Activated CD4-positive, alpha-beta T cell treated with anti-CD3 and anti-CD28 coated beads for 4 hours (primary cell): ENCODE measurements around the gene BMI1.
A peak's percentile ranks its signal among the peaks of the same experiment; 100 is the strongest.

Experiments used
- DNase-seq, 2 donors: peaks; one replicate each; pipeline ENCODE4 v3.0.0-alpha.2; 2020

BMI1 gene

DNA sequence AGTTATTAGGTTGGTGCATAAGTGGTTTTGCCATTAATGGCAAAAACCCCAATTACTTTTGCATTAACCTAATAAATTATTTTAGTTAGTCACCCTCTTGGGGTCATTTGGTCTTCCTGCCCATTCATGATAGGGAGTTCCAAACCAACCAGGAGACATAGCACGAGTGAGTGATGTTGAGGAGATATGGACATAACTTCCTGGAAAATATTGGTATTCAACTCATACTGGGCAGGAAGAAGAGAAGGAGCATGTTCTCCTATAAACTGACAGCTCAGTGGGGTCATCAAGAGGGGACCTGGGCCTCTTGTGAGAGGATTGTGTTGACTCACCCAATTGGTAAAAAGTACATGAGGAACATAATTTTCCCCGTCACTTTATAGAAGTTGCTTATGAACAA is 48.1 kb downstream of the BMI1 start:
- no peak for DNase-seq

DNA sequence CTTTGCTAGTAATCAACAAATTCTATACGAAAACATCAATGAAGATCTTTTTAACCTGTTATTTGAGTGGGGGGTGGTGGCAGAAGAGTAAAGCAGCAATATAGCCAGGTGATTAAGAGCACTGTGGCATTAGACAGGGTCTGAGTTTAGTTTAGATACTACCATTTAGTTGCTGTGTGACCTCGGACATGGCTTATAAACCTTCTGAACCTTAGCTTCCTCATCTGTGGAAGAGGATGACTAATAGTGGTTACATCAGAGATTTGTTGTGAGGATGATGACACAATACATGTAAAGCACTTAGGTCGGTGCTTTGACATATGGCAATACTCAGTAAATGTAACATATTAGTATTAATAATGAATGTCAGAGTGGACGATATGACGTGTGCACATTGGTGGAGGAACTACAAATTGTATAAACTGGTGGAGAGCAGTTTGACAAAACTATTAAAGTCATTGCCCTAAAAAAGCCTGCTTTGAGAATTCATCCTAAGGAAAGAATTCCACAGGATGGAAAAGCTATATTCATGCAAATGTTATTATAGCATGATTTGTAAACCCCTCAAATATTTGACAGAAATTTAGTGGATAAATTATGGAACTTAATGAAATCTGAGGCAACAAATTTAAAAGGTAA is 48.7 kb downstream of the BMI1 start:
- no peak for DNase-seq

DNA sequence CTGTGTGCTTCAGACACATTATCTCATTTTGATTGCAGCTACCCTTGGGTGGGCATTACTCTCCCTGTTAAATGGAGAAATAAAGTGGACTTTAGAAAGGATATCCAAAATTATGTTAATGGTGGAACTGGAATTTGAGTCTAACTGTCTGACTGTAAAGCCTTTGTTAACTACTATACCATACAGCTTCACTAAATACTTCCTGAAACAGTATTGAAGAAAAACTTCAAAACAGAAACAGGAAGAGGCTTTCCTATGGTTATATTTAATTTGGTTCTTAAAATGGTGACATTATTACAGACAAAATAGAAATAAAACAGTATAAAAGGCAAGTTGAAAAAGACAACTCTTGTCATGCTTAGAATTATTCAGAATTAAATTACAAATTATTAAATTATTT is 49.4 kb downstream of the BMI1 start:
- no peak for DNase-seq

DNA sequence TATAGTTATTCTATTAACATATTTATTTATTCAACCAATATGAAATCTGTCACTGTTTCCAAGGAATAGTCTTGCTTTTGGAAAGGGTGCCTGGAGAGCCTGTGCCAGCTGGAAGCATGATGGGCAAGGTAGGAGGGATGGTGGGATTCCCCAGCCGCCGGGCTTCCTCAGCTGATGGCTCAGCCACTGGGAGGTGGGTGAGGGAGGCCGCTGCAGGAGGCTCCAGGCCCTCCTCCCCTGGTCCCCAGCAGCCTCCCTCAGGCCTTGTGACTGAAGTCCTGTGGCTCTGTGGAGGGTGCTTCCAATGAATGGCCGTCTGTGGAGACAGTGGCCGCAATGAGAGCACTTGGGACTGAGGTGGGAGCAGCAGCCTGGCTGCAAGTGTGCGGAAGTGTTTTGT is 51.4 kb downstream of the BMI1 start:
- DNase-seq, result no peak

DNA sequence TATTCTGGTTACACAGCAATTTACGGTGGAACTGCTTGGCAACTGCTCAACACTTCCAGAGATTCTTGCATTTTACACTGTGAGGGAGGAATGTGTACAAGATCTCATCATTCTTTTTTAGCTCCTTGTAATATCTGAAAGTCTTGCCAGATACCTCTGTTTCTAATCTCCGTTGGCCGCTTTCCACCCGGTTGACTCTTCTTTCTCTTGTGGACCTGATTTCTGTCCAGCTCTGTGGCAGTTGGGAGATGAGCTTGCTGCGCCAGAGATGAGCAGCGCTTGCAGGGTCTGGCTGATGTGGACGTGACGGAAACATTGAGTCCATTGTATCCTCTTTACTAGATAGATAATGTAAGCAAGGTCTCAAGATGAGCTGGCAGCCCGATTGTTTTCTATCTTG is 52.0 kb downstream of the BMI1 start:
- DNase-seq, result no peak

DNA sequence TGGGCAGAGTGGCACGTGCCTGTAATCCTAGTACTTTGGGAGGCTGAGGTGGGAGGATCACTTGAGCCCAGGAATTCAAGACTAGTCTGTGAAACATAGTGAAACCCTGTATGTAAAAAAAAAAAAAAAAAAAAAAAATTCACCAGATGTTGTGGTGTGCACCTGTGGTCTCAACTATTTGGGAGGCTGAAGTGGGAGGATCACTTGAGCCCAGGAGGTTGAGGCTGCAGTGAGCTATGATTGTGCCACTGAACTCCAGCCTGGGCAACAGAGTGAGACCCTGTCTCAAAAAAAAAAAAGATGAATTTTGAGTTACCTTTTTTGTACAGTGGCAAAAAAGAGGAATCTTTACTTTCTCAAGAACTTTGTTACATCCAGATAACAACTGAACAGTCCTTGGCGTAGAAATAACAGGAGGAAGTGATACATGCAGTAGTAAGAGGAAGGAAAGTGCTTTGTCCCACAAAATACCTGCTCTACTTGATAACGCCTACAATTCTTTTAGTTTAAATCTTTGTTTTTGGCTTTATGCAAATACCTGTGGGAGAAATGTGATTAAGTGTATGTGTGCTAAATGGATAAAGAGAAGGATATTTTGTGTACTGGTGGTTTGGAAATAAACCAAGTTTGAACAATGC is 53.7 kb downstream of the BMI1 start:
- DNase-seq, result no peak

DNA sequence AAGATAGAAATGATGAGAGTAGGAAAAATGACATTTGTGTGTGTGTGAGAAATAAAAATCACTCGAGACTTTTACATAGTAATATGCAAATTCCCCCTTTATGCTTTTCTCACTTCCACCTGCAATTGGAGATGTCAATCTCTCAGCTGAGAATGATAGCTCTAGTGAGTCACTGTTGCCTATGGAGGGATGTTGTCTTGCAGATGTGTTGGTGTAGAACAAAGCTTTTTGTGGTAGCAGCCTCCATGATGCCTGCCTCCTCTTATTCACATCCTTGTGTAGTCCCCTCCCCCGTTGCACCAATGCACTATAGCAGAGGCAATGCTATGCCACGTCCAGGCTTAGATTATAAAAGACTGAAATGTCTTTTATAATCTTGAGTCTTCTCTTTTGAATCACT is 58.2 kb downstream of the BMI1 start:
- DNase-seq, result peak; percentile 41 to 51
